ENCODE results near the gene PLRG1.

PLRG1 gene

GRCh38 chr4:154579927-154580326 is 29.7 kb upstream of the PLRG1 start:
- Histone ChIP-seq H3K27ac (ENCODE audit: low read depth, low read length, poor library complexity, severe bottlenecking) (no peak overlapping the region), H3K9me2 (ENCODE audit: low read depth, low read length) (no peaks in the 10 kb centered on the region), H3K4me2 (ENCODE audit: low read length) (no peak overlapping the region), H2AFZ (ENCODE audit: low read length) (no peak overlapping the region), H3K9ac (ENCODE audit: low read length) (no peak overlapping the region), H3F3A (ENCODE audit: insufficient read depth, low read length) (no peaks in the 10 kb centered on the region), H3K4me3 (ENCODE audit: low read depth, low read length, poor library complexity, severe bottlenecking) (no peak overlapping the region), H3K9me3 (ENCODE audit: low read length) (no peaks in the 10 kb centered on the region), H4K20me1 (ENCODE audit: insufficient read depth, low read length) (no peaks in the 10 kb centered on the region), H3K4me1 (ENCODE audit: insufficient read depth, low read length, severe bottlenecking) (no peaks in the 10 kb centered on the region), H3K36me3 (ENCODE audit: insufficient read depth, low read length) (no peaks in the 10 kb centered on the region), H3K79me2 (ENCODE audit: insufficient read depth, low read length) (no peaks in the 10 kb centered on the region), H3K27me3 (ENCODE audit: insufficient read depth, low read length) (no peaks in the 10 kb centered on the region)
- TF ChIP-seq EZH2 (IDR thresholded peaks at IDR 0.05; ENCODE audit: borderline replicate concordance, low read length): no peak
- no peak for TF ChIP-seq CTCF (IDR thresholded peaks at IDR 0.05; ENCODE audit: low read length)

GRCh38 chr4:154578919-154579318 is 28.7 kb upstream of the PLRG1 start:
- Histone ChIP-seq H3K27me3 (ENCODE audit: insufficient read depth, low read length) (no peaks in the 10 kb centered on the region), H3K9me2 (ENCODE audit: low read depth, low read length) (no peaks in the 10 kb centered on the region), H3K27ac (ENCODE audit: low read depth, low read length, poor library complexity, severe bottlenecking) (no peak overlapping the region), H3K9me3 (ENCODE audit: low read length) (no peaks in the 10 kb centered on the region), H3K9ac (ENCODE audit: low read length) (no peak overlapping the region), H3K4me3 (ENCODE audit: low read depth, low read length, poor library complexity, severe bottlenecking) (no peak overlapping the region), H3K36me3 (ENCODE audit: insufficient read depth, low read length) (no peaks in the 10 kb centered on the region), H4K20me1 (ENCODE audit: insufficient read depth, low read length) (no peaks in the 10 kb centered on the region), H3F3A (ENCODE audit: insufficient read depth, low read length) (no peaks in the 10 kb centered on the region), H3K4me2 (ENCODE audit: low read length) (no peak overlapping the region), H3K4me1 (ENCODE audit: insufficient read depth, low read length, severe bottlenecking) (no peaks in the 10 kb centered on the region), H3K79me2 (ENCODE audit: insufficient read depth, low read length) (no peaks in the 10 kb centered on the region), H2AFZ (ENCODE audit: low read length) (no peak overlapping the region)
- TF ChIP-seq CTCF (IDR thresholded peaks at IDR 0.05; ENCODE audit: low read length) (no peak), EZH2 (IDR thresholded peaks at IDR 0.05; ENCODE audit: borderline replicate concordance, low read length) (no peak)

- TF ChIP-seq EZH2 (IDR thresholded peaks at IDR 0.05; ENCODE audit: borderline replicate concordance, low read length) (no peak), CTCF (IDR thresholded peaks at IDR 0.05; ENCODE audit: low read length) (no peak)
- Histone ChIP-seq H3K36me3 (ENCODE audit: insufficient read depth, low read length) (no peaks in the 10 kb centered on the region), H4K20me1 (ENCODE audit: insufficient read depth, low read length) (no peaks in the 10 kb centered on the region), H3K4me1 (ENCODE audit: insufficient read depth, low read length, severe bottlenecking) (no peaks in the 10 kb centered on the region), H3K27ac (ENCODE audit: low read depth, low read length, poor library complexity, severe bottlenecking) (no peak overlapping the region), H3K9me2 (ENCODE audit: low read depth, low read length) (no peaks in the 10 kb centered on the region), H3K27me3 (ENCODE audit: insufficient read depth, low read length) (no peaks in the 10 kb centered on the region), H3F3A (ENCODE audit: insufficient read depth, low read length) (no peaks in the 10 kb centered on the region), H2AFZ (ENCODE audit: low read length) (no peak overlapping the region), H3K4me3 (ENCODE audit: low read depth, low read length, poor library complexity, severe bottlenecking) (no peak overlapping the region), H3K79me2 (ENCODE audit: insufficient read depth, low read length) (no peaks in the 10 kb centered on the region), H3K4me2 (ENCODE audit: low read length) (no peak overlapping the region), H3K9ac (ENCODE audit: low read length) (no peak overlapping the region), H3K9me3 (ENCODE audit: low read length) (no peaks in the 10 kb centered on the region)
These were observed 27.1 kb upstream of the PLRG1 start for GRCh38 chr4:154577324-154577723.

All from OCI-LY1 (cell line).